Aorta (tissue), 5 donors: ENCODE measurements around the gene ARL4A. TPM values are rescaled to one million over a fixed set of nuclear protein-coding genes. Genes with fewer than 3 reads are reported as not detected.

ENCODE experiments used
- ATAC-seq: fragments of 200-7000 bp; cut with Tn5 transposase; one replicate; pipeline ENCODE4 v1.9.1; 2022; ENCODE audit warnings: moderate library complexity; ENCODE audit not compliant: low FRiP score
- DNase-seq, 2 donors: peaks; one replicate each; pipeline ENCODE4 v3.0.0-alpha.2; 2020
- H3K27ac ChIP-seq, 2 donors: one replicate each; pipeline ENCODE4 v1.5.1; 2013; ENCODE audit warnings: low read length in 2 of 2, mild to moderate bottlenecking in 2 of 2, moderate library complexity in 2 of 2, control low read depth in 1 of 2, inconsistent platforms in 1 of 2, low read depth in 1 of 2
- H3K27me3 ChIP-seq, 2 donors: one replicate each; pipeline ENCODE4 v1.6.1; 2013; ENCODE audit warnings: control low read depth in 1 of 2, low read length in 1 of 2, mild to moderate bottlenecking in 1 of 2, moderate library complexity in 1 of 2; ENCODE audit not compliant: insufficient read depth in 2 of 2, control insufficient read depth in 1 of 2
- H3K36me3 ChIP-seq, 2 donors: one replicate each; pipeline ENCODE4 v1.6.1; 2013; ENCODE audit warnings: control low read depth in 1 of 2, low read length in 1 of 2, mild to moderate bottlenecking in 1 of 2; ENCODE audit not compliant: insufficient read depth in 2 of 2, control insufficient read depth in 1 of 2
- H3K4me1 ChIP-seq, 2 donors: one replicate each; pipeline ENCODE4 v1.6.1; 2013; ENCODE audit warnings: low read length in 2 of 2, control low read depth in 1 of 2, mild to moderate bottlenecking in 1 of 2, moderate library complexity in 1 of 2; ENCODE audit not compliant: insufficient read depth in 2 of 2, control insufficient read depth in 1 of 2
- H3K4me3 ChIP-seq, 2 donors: one replicate each; pipeline ENCODE4 v1.5.1; 2013; ENCODE audit warnings: low read length in 2 of 2, control low read depth in 1 of 2, mild to moderate bottlenecking in 1 of 2
- H3K9me3 ChIP-seq: one replicate; pipeline ENCODE4 v1.6.1; 2013; ENCODE audit warnings: mild to moderate bottlenecking, low read length; ENCODE audit not compliant: control insufficient read depth
- WGBS, 2 donors: extraction: QIAGEN DNeasy Blood & Tissue Kit; methylation state at CpG; one replicate each; pipeline ENCODE4 v1.1.7; 2013; 5-methylcytosine and 5-hydroxymethylcytosine counted together
- intact Hi-C, 2 donors: fragments of 100-400 bp; cut with DNase I; formaldehyde crosslinking; loops; one replicate each; pipeline versions ENCODE4 v1.14.2 to v1.15.0; 2022
- long read RNA-seq, 2 donors: library from polyadenylated mRNA; unstranded; transcript quantifications; one replicate each; pipeline ENCODE4 v2.0.0, GENCODE V29; 2020 to 2021
- polyA plus RNA-seq, 2 donors: library from polyadenylated mRNA; stranded (reverse); fragments of 200-250 nt; gene quantifications; one replicate each; pipeline ENCODE4 v1.2.3, GENCODE V29; 2013
- total RNA-seq, 2 donors: library from RNA; stranded (reverse); fragmentation: NEBNext Ultra II Directional; extraction: Animal tissue kit (Norgen Biotek cat#: 25700); gene quantifications; one replicate each; pipeline ENCODE4 v1.2.1, GENCODE V29; 2021
- donor health status: healthy with polysubstance abuse.
- donor health status: Bipolar disorder and iron deficiency.
- donor health status: DM: no; HTN: no; CAD: no.
- donor health status: DM: no; HTN: no; CAD: no.
- donor health status: DM: yes; HTN: yes; CAD: no.

ARL4A gene, protein sequence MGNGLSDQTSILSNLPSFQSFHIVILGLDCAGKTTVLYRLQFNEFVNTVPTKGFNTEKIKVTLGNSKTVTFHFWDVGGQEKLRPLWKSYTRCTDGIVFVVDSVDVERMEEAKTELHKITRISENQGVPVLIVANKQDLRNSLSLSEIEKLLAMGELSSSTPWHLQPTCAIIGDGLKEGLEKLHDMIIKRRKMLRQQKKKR
- total RNA-seq (10 to 100 TPM; 21.9 to 34.3 TPM), polyA plus RNA-seq (10 to 100 TPM in 1 of 2 donors, 1 to 10 TPM in 1; 2.7 to 40.4 TPM)
- long read RNA-seq, donor 1, transcript ARL4A-206 (2 exons, 845 nt): major isoform, 13 of 34 reads
- long read RNA-seq, donor 1, transcript ARL4A-201 (2 exons, 1,147 nt): minor isoform, 12 of 34 reads
- long read RNA-seq, donor 1, transcript ARL4A-204 (2 exons, 1,144 nt): minor isoform, 5 of 34 reads
- long read RNA-seq, donor 1, partial matches to known transcripts: 0 of 34 reads
- long read RNA-seq, donor 1, other reads (novel, unspliced or antisense): 4 of 34 reads
- long read RNA-seq, donor 2, partial matches to known transcripts: 0 of 6 reads
- long read RNA-seq, donor 2, other reads (novel, unspliced or antisense): 0 of 6 reads

DNA sequence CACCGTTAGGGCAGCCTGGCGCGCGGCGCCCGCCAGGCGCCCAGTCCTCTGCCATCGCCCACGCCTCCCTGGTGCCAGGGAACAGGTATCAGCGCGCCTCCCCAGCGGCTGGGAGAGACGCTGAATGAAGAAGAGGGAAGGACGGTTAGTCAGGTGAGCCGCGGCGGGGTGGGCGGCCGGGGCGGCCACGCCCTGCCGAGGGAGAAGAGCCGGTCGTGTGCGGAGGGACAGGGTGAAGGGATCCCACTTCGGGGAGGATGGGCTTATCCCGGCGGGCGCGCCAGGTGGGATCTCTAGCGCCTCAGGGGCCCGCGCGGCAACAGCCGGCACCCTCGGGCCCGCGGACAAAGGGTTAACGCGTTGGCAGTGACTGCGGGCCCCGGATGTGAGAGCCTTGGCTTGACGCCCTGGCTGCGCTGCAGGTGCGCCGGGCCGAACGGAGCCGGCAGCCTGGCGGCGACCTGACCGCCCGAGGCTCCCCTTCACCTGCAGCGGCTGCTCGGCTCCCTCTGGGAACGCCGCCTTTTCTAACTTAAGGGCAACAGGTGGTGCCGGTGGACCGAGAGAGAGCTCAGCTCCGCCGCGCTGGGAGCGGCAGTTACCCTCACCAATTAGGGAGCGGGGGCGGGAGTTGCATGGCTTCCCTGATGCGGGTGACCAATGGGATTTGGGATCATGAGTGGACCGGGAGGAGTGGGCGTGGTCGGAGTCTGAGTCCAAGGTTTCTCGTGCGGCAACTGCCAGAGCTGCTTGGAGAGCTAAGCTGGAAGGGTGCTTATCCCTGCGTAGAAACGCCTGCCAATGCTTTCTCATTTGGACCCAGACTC lies at the start of gene ARL4A:
Gene ARL4A (plus strand): TSS at position 743 of the 827 bp plus-strand sequence. CDS start 622 bp downstream, outside the sequence.
- H3K36me3 ChIP-seq: no peaks in the 10 kb centered on the region
- peak within 1 kb of the TSS in 1 of 2 donors; percentile 3 for H3K27ac ChIP-seq
- DNase-seq (peak; percentile 99), ATAC-seq (peak; percentile 97)
- H3K27me3 ChIP-seq: no peaks in the 10 kb centered on the region
- no peaks in the 10 kb centered on the region for H3K9me3 ChIP-seq
- H3K4me3 ChIP-seq: peak within 1 kb of the TSS; percentile 73 to 93
- WGBS, 2 donors: 0% methylated on average over 55 to 73 of the region's 73 CpGs
- intact Hi-C loops: loop anchor here (5.0 to 10.0 kb wide), 2 partner anchors 198 to 575 kb away; no protein-coding TSS in a partner anchor
- H3K4me1 ChIP-seq: no peaks in the 10 kb centered on the region

DNA sequence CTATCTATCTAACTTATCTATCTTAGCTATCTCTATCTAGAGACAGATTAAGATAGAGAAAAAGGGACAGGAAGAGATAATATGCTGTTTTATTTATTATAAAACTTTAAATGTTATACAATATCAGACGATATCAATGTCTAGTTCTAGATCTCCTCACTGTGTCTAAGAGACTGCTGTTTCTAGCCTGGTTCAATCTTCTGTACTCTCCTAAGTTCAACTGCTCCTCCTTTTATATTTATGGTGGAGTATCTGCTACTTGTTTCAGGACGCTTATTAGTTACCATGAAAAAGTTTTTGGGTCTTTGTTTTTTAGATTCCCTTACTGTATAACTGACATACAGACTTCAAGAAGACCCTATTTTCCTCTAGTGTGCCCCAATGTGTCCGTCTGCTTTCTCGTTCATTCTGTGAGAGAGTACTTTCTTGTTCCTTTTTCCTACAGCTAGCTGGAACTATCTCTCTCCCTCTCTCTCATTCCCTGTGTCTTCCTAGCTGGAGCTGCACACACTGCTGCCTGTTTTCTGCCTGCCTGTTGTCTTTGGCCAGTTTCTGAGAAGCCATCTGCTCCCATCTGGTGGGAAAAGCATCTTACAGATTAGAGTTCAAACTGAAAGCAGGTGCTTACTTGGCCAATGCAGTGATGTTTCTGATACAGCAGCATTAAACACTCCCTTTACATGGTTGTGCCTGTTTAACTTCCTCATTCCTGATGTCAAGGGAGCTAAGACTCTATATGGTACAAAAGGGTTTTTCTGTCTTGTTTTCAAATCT lies 49.4 kb upstream of the ARL4A start:
- intact Hi-C loops: loop anchor here (2.0 kb wide), 1 partner anchor 625 kb away; no protein-coding TSS in a partner anchor
- WGBS, 2 donors: 27 to 35% methylated on average over 4 of the region's 4 CpGs
- no peaks in the 10 kb centered on the region for H3K9me3 ChIP-seq
- DNase-seq (no peak), ATAC-seq (no peak)
- peaks cover 0 to 2% of the 10 kb centered on the region in 2 donors for H3K27me3 ChIP-seq
- no peaks in the 10 kb centered on the region for H3K4me1 ChIP-seq
- H3K36me3 ChIP-seq: no peaks in the 10 kb centered on the region
- no peak overlapping the region for H3K4me3 ChIP-seq
- no peak overlapping the region for H3K27ac ChIP-seq

DNA sequence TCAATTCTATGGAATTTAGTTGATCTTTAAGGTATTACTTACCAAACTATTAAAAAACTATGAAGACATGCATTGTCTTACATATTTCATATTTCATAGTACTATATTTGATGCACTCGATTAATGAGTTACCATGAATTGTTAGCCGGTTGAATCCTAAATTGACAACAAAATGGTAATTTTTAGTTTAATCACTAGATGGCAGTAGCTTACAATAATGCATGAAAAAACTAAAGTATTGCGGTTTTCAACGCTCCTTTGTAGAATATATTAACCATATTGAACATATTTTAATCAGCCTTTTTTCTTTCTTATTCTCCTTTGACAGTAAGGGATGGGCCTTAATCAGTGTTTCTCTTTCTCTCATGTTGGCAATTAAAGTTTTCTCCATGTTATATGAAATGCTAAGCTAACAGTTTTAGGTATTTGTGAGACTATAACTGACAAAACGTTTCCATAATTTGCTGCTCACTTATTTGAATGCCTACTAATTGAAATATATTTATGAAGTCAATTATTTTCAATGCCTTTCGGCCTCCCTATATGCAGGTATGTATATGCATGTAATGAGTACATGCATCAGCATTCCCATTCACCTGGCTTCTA lies 48.5 kb upstream of the ARL4A start:
- Histone ChIP-seq H3K36me3 (no peaks in the 10 kb centered on the region), H3K27me3 (peaks cover 0 to 2% of the 10 kb centered on the region in 2 donors), H3K4me3 (no peak overlapping the region), H3K27ac (no peak overlapping the region), H3K4me1 (no peaks in the 10 kb centered on the region), H3K9me3 (no peaks in the 10 kb centered on the region)
- ATAC-seq (peak; percentile 58), DNase-seq (no peak)
- 13 to 14% methylated on average over 6 of the region's 6 CpGs for WGBS, 2 donors
- intact Hi-C loops: loop anchor here (2.0 kb wide), 1 partner anchor 624 kb away; no protein-coding TSS in a partner anchor

DNA sequence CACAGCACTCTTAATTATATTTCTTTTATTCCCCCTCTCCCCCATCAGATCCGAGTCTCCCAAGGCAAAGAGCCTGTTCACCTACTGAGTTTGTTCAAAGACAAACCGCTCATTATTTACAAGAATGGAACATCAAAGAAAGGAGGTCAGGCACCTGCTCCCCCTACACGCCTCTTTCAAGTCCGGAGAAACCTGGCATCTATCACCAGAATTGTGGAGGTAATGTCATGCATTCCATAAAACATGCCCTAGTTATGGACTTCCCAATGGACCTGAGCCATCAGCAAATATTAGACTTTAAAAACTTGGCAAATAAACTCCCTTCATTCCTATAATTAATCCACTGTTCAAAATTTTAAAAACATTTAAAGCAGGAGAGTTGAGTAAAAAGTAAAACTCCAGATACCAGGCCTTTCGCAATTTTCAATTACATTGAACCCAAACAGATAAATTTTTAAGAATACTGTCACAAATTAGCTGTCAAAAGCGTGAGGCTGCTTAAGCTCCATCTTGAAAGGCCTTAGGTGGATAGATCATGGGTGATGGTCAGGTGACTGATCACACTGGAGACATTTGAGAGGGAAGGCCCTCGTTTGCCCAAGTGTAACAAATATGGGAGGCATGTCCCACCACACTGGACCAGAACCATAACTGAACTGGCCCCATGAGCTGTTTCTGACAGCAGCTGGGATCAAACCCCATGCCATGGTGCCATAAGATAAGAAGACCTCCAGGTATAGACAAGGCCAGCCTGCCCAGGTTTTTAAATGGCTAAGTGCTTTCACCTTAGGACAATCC lies 46.9 kb upstream of the ARL4A start:
- Histone ChIP-seq H3K9me3 (no peaks in the 10 kb centered on the region), H3K27me3 (peaks cover 0 to 2% of the 10 kb centered on the region in 2 donors), H3K27ac (no peak overlapping the region), H3K4me3 (no peak overlapping the region), H3K4me1 (no peaks in the 10 kb centered on the region), H3K36me3 (no peaks in the 10 kb centered on the region)
- intact Hi-C loops: no loop called here
- ATAC-seq: no peak
- DNase-seq: no peak
- 83 to 85% methylated on average over 7 of the region's 7 CpGs for WGBS, 2 donors

DNA sequence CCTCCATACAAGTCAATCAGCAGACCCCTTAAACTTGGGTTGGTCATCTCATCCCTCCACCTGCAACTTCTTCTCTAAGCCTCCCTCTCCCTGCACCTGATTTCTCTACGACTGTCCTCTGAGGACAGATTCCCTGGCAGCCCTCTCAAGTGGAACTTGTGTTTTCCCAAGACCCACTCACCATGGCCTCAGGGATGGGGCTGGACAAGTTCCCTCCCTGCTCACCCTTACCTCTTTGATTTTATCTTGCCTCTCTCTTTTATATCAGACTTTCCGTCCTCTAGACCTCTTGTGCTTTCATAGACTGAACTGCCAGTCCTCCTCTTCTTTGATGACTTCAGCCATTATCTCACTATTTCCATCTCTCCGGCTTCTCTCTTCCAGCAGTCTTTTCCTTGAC lies 46.2 kb upstream of the ARL4A start:
- Histone ChIP-seq H3K4me3 (no peak overlapping the region), H3K36me3 (no peaks in the 10 kb centered on the region), H3K27me3 (no peaks in the 10 kb centered on the region), H3K27ac (no peak overlapping the region), H3K9me3 (no peaks in the 10 kb centered on the region), H3K4me1 (no peaks in the 10 kb centered on the region)
- intact Hi-C loops: no loop called here
- WGBS, 2 donors: 82 to 92% methylated on average over 2 to 3 of the region's 3 CpGs
- no peak for DNase-seq
- no peak for ATAC-seq

DNA sequence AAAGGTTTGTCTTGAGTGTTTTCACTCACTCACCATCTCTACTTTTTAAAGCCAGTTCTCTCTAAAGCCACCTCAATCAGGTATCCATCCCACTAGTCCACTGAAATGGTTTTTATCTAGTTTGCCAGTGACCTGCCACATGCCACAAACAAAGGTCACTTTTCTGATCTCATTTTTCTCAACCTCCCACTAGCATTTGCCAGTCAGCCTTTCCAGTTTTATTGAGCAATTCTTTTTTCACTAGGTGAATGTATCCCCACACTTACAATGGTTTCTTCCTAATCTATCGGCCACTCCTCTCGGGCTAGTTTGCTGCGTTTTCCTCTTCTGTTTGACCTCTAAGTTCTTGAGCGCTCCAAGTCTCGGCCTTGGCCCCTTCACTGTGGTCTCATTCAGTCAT lies 44.9 kb upstream of the ARL4A start:
- WGBS, 2 donors: 91 to 96% methylated on average over 5 of the region's 5 CpGs
- H3K4me1 ChIP-seq: no peaks in the 10 kb centered on the region
- H3K36me3 ChIP-seq: no peaks in the 10 kb centered on the region
- ATAC-seq (no peak), DNase-seq (no peak)
- intact Hi-C loops: no loop called here
- H3K27me3 ChIP-seq: no peaks in the 10 kb centered on the region
- no peaks in the 10 kb centered on the region for H3K9me3 ChIP-seq
- H3K27ac ChIP-seq: no peak overlapping the region
- no peak overlapping the region for H3K4me3 ChIP-seq

DNA sequence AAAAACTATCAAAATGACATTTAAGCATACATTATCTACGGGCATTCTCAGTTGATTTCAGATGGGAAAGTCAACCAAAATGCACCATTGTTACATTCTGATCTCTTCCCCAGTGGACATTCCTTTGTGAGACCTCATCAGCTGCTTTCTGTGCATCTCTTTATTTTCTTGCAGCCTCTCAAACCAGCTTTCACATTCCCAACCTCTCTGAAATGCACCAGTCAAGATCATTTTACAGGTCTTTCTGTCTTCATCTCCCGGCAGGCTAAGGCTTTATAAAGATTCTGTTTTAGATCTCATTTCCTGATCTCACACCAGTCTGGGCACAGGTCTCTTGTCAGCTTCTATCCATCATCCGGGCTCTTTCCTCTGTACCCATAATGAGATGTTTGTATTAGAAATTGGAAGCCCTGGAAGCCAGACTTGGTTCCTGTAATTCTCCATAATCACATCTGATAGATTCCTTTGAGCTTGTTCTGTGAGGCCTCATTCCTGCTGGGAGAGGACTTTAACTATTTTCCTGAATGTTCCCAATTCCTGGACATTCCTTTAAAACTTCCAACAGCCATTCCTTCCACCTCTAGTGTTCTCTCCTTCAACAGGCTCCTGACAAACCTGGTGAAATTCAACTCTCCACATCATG lies 44.3 kb upstream of the ARL4A start:
- intact Hi-C loops: no loop called here
- Histone ChIP-seq H3K27ac (no peak overlapping the region), H3K4me3 (no peak overlapping the region), H3K27me3 (no peaks in the 10 kb centered on the region), H3K36me3 (no peaks in the 10 kb centered on the region), H3K4me1 (no peaks in the 10 kb centered on the region), H3K9me3 (no peaks in the 10 kb centered on the region)
- 75 to 84% methylated on average over 3 of the region's 3 CpGs for WGBS, 2 donors
- DNase-seq: no peak
- no peak for ATAC-seq
